ENCODE data around the gene KRTAP23-1.

Gene KRTAP23-1

GRCh38 chr21:30348506-30348905 is at the start of gene KRTAP23-1:
Gene KRTAP23-1, minus strand, starts transcription at chr21:30348606. Its CDS starts 0 bp downstream, at chr21:30348606.
- DNase-seq (ENCODE audit: low read depth in 2 of 2) = no peak

- no peak for DNase-seq (ENCODE audit: low read depth in 2 of 2)
Measured at GRCh38 chr21:30395731-30396130, 47.3 kb upstream of the KRTAP23-1 start, which contains the start of gene KRTAP13-1. Gene KRTAP13-1, plus strand, starts transcription at chr21:30396031. Its CDS starts 56 bp downstream, at chr21:30396087.

- no peak for DNase-seq (ENCODE audit: low read depth in 2 of 2)
Measured at GRCh38 chr21:30391492-30392025, 43.2 kb upstream of the KRTAP23-1 start.

GRCh38 chr21:30382201-30382600 is 33.8 kb upstream of the KRTAP23-1 start:
- DNase-seq (ENCODE audit: low read depth in 2 of 2) = no peak

- DNase-seq (ENCODE audit: low read depth in 2 of 2) = no peak
Measured at GRCh38 chr21:30372139-30372770, 23.8 kb upstream of the KRTAP23-1 start, which contains the start of gene KRTAP13-2. Gene KRTAP13-2, minus strand, starts transcription at chr21:30372271. Its CDS starts 58 bp downstream, at chr21:30372213.

- no peak for DNase-seq (ENCODE audit: low read depth in 2 of 2)
Measured at GRCh38 chr21:30355906-30356305, 7.5 kb upstream of the KRTAP23-1 start.

- DNase-seq (ENCODE audit: low read depth in 2 of 2) = no peak
Measured at GRCh38 chr21:30354308-30355005, 6.1 kb upstream of the KRTAP23-1 start.

GRCh38 chr21:30351534-30351933 is 3.1 kb upstream of the KRTAP23-1 start:
- no peak for DNase-seq (ENCODE audit: low read depth in 2 of 2)

GRCh38 chr21:30349572-30349971 is 1.2 kb upstream of the KRTAP23-1 start:
- DNase-seq (ENCODE audit: low read depth in 2 of 2) = no peak

- no peak for DNase-seq (ENCODE audit: low read depth in 2 of 2)
Measured at GRCh38 chr21:30345014-30345413, 3.4 kb downstream of the KRTAP23-1 start.

- peak in 1 of 2 donors; percentile 15 for DNase-seq (ENCODE audit: low read depth in 2 of 2)
Measured at GRCh38 chr21:30340714-30341573, 7.5 kb downstream of the KRTAP23-1 start.

GRCh38 chr21:30338717-30339116 is 9.7 kb downstream of the KRTAP23-1 start:
- DNase-seq (ENCODE audit: low read depth in 2 of 2) = no peak

GRCh38 chr21:30337772-30338171 is 10.6 kb downstream of the KRTAP23-1 start:
- no peak for DNase-seq (ENCODE audit: low read depth in 2 of 2)

- no peak for DNase-seq (ENCODE audit: low read depth in 2 of 2)
Measured at GRCh38 chr21:30337276-30337744, 11.1 kb downstream of the KRTAP23-1 start, which contains the start of gene KRTAP27-1. Gene KRTAP27-1, minus strand, starts transcription at chr21:30337694. Its CDS starts 26 bp downstream, at chr21:30337668.

- DNase-seq (ENCODE audit: low read depth in 2 of 2) = no peak
Measured at GRCh38 chr21:30336596-30336995, 11.8 kb downstream of the KRTAP23-1 start.

- DNase-seq (ENCODE audit: low read depth in 2 of 2) = no peak
Measured at GRCh38 chr21:30333736-30334135, 14.7 kb downstream of the KRTAP23-1 start.

GRCh38 chr21:30332681-30333080 is 15.7 kb downstream of the KRTAP23-1 start:
- no peak for DNase-seq (ENCODE audit: low read depth in 2 of 2)

- no peak for DNase-seq (ENCODE audit: low read depth in 2 of 2)
Measured at GRCh38 chr21:30329203-30329875, 19.1 kb downstream of the KRTAP23-1 start.

GRCh38 chr21:30326390-30326789 is 22.0 kb downstream of the KRTAP23-1 start:
- no peak for DNase-seq (ENCODE audit: low read depth in 2 of 2)

- DNase-seq (ENCODE audit: low read depth in 2 of 2) = no peak
Measured at GRCh38 chr21:30320215-30320614, 28.2 kb downstream of the KRTAP23-1 start, which contains the start of gene KRTAP26-1. Gene KRTAP26-1, minus strand, starts transcription at chr21:30320315. Its CDS starts 280 bp downstream, at chr21:30320035.

GRCh38 chr21:30315701-30316100 is 32.7 kb downstream of the KRTAP23-1 start:
- no peak for DNase-seq (ENCODE audit: low read depth in 2 of 2)
